B cell (primary cell): ENCODE data around the gene GRB10. TPM values are rescaled to one million over a fixed set of nuclear protein-coding genes. Genes with fewer than 3 reads are reported as not detected.

ENCODE experiments used
- ATAC-seq: fragments of 200-7000 bp; cut with Tn5 transposase; one replicate; pipeline ENCODE4 v1.10.0; 2021; ENCODE audit warnings: low read depth, mild to moderate bottlenecking, moderate number of reproducible peaks, moderate library complexity
- CTCF ChIA-PET: fragments of 350-600 bp; sonication (Branson Sonifier 250); formaldehyde crosslinking; loops from one replicate; lab custom pipeline; 2021; ENCODE audit warnings: antibody characterized with exemption, inconsistent platforms; lab: Charles Lee
- POLR2A ChIA-PET: fragments of 350-600 bp; sonication (Branson Sonifier 250); formaldehyde crosslinking; loops from one replicate; lab custom pipeline; 2021; ENCODE audit warnings: antibody characterized with exemption; lab: Charles Lee
- DNase-seq: peaks from one replicate; pipeline ENCODE4 v3.0.0; 2013
- H2AFZ ChIP-seq: 2 replicates; pipeline ENCODE4 v1.6.1; 2012; ENCODE audit warnings: mild to moderate bottlenecking, low read depth, low read length; ENCODE audit not compliant: insufficient read depth, poor library complexity, severe bottlenecking
- H3K27ac ChIP-seq, 2 donors: 1 replicate in 1 of 2; 2 replicates in 1 of 2; pipeline ENCODE4 v1.5.1; 2012 to 2013; ENCODE audit warnings: low read length in 2 of 2, mild to moderate bottlenecking in 2 of 2, moderate library complexity in 1 of 2
- H3K27me3 ChIP-seq, 4 experiments: fragments of 200-600 bp in 1 of 4; sonication (generic) in 1 of 4; replicated peaks in 1 of 4; 1 replicate in 2 of 4; 2 replicates in 2 of 4; pipeline versions ENCODE4 v1.6.1 to v1.7.0; 2013 to 2016; ENCODE audit warnings: low read length in 3 of 4, mild to moderate bottlenecking in 2 of 4, mixed read lengths in 1 of 4, moderate library complexity in 1 of 4; ENCODE audit not compliant: insufficient read depth in 4 of 4, control insufficient read depth in 3 of 4; ENCODE audit errors: control extremely low read depth in 1 of 4
- H3K36me3 ChIP-seq, 2 experiments: replicated peaks in 1 of 2; 1 replicate in 1 of 2; 2 replicates in 1 of 2; pipeline versions ENCODE4 v1.6.1 to v1.7.1; 2013; ENCODE audit warnings: low read length in 1 of 2; ENCODE audit not compliant: insufficient read depth in 2 of 2, control insufficient read depth in 1 of 2; ENCODE audit errors: control extremely low read depth in 1 of 2, extremely low read depth in 1 of 2
- H3K4me1 ChIP-seq, 2 donors: fragments of 200-600 bp in 1 of 2; sonication (generic) in 1 of 2; 1 replicate in 1 of 2; 2 replicates in 1 of 2; pipeline versions ENCODE4 v1.5.1 to v1.6.1; 2013 to 2017; ENCODE audit warnings: low read length in 2 of 2; ENCODE audit not compliant: control insufficient read depth in 2 of 2, insufficient read depth in 2 of 2
- H3K4me2 ChIP-seq: replicated peaks from 2 replicates; pipeline ENCODE3; 2012; ENCODE audit warnings: mild to moderate bottlenecking, low read depth, low read length; ENCODE audit not compliant: poor library complexity, severe bottlenecking
- H3K4me3 ChIP-seq, 5 experiments: fragments of 200-600 bp in 1 of 5; sonication (generic) in 1 of 5; 1 replicate in 3 of 5; 2 replicates in 2 of 5; pipeline versions ENCODE4 v1.5.1 to v1.7.0; 2011 to 2016; ENCODE audit warnings: low read length in 4 of 5, mild to moderate bottlenecking in 4 of 5, low read depth in 2 of 5, control low read depth in 1 of 5, moderate library complexity in 1 of 5; ENCODE audit not compliant: insufficient read depth in 1 of 5; ENCODE audit errors: control extremely low read depth in 1 of 5, extremely low read depth in 1 of 5
- H3K79me2 ChIP-seq: fragments of 200-600 bp; sonication (generic); one replicate; pipeline ENCODE4 v1.6.0; 2016; ENCODE audit warnings: low read length; ENCODE audit not compliant: control insufficient read depth, insufficient read depth
- H3K9ac ChIP-seq: fragments of 200-600 bp; sonication (generic); 2 replicates; pipeline ENCODE4 v1.6.1; 2017; ENCODE audit warnings: mild to moderate bottlenecking, low read length, moderate library complexity
- H3K9me3 ChIP-seq, 3 donors: one replicate each; pipeline versions ENCODE4 v1.6.1 to v1.7.1; 2013; ENCODE audit warnings: low read length in 2 of 3; ENCODE audit not compliant: control insufficient read depth in 2 of 3, insufficient read depth in 1 of 3; ENCODE audit errors: control extremely low read depth in 1 of 3
- H4K20me1 ChIP-seq: 2 replicates; pipeline ENCODE4 v1.6.0; 2012; ENCODE audit warnings: mild to moderate bottlenecking, low read length; ENCODE audit not compliant: insufficient read depth, control insufficient read depth, poor library complexity, severe bottlenecking
- H3K27ac Mint-ChIP-seq: one replicate; pipeline ENCODE4 v1.8.0; 2021; ENCODE audit warnings: mixed read lengths
- H3K27me3 Mint-ChIP-seq: one replicate; pipeline ENCODE4 v1.8.0; 2021; ENCODE audit warnings: mixed read lengths
- H3K4me1 Mint-ChIP-seq: one replicate; pipeline ENCODE4 v1.8.0; 2021; ENCODE audit warnings: mixed read lengths
- H3K4me3 Mint-ChIP-seq: one replicate; pipeline ENCODE4 v1.8.0; 2021; ENCODE audit warnings: mixed read lengths
- H3K9me3 Mint-ChIP-seq: one replicate; pipeline ENCODE4 v1.8.0; 2022; ENCODE audit warnings: mixed read lengths; ENCODE audit not compliant: insufficient read depth
- CTCF ChIP-seq: fragments of 200-600 bp; IDR thresholded peaks from one replicate; pipeline ENCODE4 v1.8.0; 2022; ENCODE audit warnings: antibody characterized with exemption, mild to moderate bottlenecking
- EZH2 ChIP-seq: IDR thresholded peaks from 2 replicates; pipeline ENCODE4 v1.6.1; 2012; ENCODE audit warnings: borderline replicate concordance, low read depth, mild to moderate bottlenecking, moderate library complexity, low read length; ENCODE audit not compliant: insufficient read depth, poor library complexity, severe bottlenecking
- WGBS: methylation state at CpG from one replicate; pipeline ENCODE4 v1.1.5; 2013; ENCODE audit warnings: missing lambda C conversion rate; ENCODE audit not compliant: insufficient coverage; 5-methylcytosine and 5-hydroxymethylcytosine counted together
- intact Hi-C: fragments of 100-400 bp; cut with micrococcal nuclease; formaldehyde crosslinking; loops from one replicate; pipeline ENCODE4 v1.10.0; 2022
- polyA plus RNA-seq: library from polyadenylated mRNA; depleted of rRNA; stranded (reverse); fragments of >200 nt; gene quantifications from 2 replicates; pipeline ENCODE4 v1.2.3, GENCODE V29; 2012
- total RNA-seq, 2 donors: library from RNA; stranded (reverse); fragments of 120-200 nt in 1 of 2; gene quantifications; 1 replicate in 1 of 2; 2 replicates in 1 of 2; pipeline versions ENCODE4 v1.2.3 to v1.2.4, GENCODE V29; 2013 to 2022

GRB10 gene
- total and polyA plus RNA-seq, 2 donors (not counting 1 experiment from before 2014, with no cell fraction given), result 0.04 TPM; not detected in 1

- ChIA-PET CTCF (no interaction called here), POLR2A (no interaction called here)
- intact Hi-C loops, result no loop called here
- H4K20me1 ChIP-seq, result no peaks in the 10 kb centered on the region
- no peak overlapping the region for H2AFZ ChIP-seq
- WGBS, result 91% methylated on average over 10 of the region's 14 CpGs
- Mint-ChIP-seq H3K4me3 (no peak overlapping the region), H3K4me1 (peaks cover 5% of the 10 kb centered on the region), H3K9me3 (no peaks in the 10 kb centered on the region), H3K27ac (no peak overlapping the region), H3K27me3 (peaks cover 42% of the 10 kb centered on the region)
- DNase-seq (no peak), ATAC-seq (no peak)
- TF ChIP-seq CTCF, result no peak
- TF ChIP-seq EZH2, result no peak
- H3K4me3 ChIP-seq, result no peak overlapping the region
- H3K27ac ChIP-seq, result no peak overlapping the region
- H3K36me3 ChIP-seq, result no peaks in the 10 kb centered on the region
- H3K27me3 ChIP-seq, result peaks cover 0 to 2% (median 0%) of the 10 kb centered on the region in 4 experiments
- H3K4me2 ChIP-seq, result no peak overlapping the region
- no peaks in the 10 kb centered on the region for H3K79me2 ChIP-seq
- no peaks in the 10 kb centered on the region for H3K9me3 ChIP-seq
- peaks cover 8 to 10% of the 10 kb centered on the region in 2 donors for H3K4me1 ChIP-seq
- H3K9ac ChIP-seq, result no peak overlapping the region
These were observed 97.3 kb downstream of the GRB10 start for GRCh38 chr7:50685135-50686065.

GRCh38 chr7:50684713-50685075, 98.0 kb downstream of the GRB10 start:
- ChIA-PET CTCF (no interaction called here), POLR2A (no interaction called here)
- DNase-seq (no peak), ATAC-seq (no peak)
- peaks cover 45% of the 10 kb centered on the region for H3K27me3 Mint-ChIP-seq
- Histone ChIP-seq H3K27me3 (peaks cover 0 to 2% (median 0%) of the 10 kb centered on the region in 4 experiments), H3K27ac (no peak overlapping the region), H3K4me2 (no peak overlapping the region), H2AFZ (no peak overlapping the region), H4K20me1 (no peaks in the 10 kb centered on the region), H3K36me3 (no peaks in the 10 kb centered on the region), H3K9ac (no peak overlapping the region), H3K9me3 (no peaks in the 10 kb centered on the region), H3K4me1 (peaks cover 8 to 10% of the 10 kb centered on the region in 2 donors), H3K4me3 (no peak overlapping the region), H3K79me2 (no peaks in the 10 kb centered on the region)
- intact Hi-C loops, result no loop called here
- TF ChIP-seq EZH2 (no peak), CTCF (no peak)
- H3K4me3 Mint-ChIP-seq, result no peak overlapping the region
- H3K9me3 Mint-ChIP-seq, result no peaks in the 10 kb centered on the region
- no peak overlapping the region for H3K27ac Mint-ChIP-seq
- H3K4me1 Mint-ChIP-seq, result peaks cover 5% of the 10 kb centered on the region
- WGBS, result 93% methylated on average over 3 of the region's 4 CpGs
